Measurements from ENCODE around the gene COPZ2.

The COPZ2 gene

DNA sequence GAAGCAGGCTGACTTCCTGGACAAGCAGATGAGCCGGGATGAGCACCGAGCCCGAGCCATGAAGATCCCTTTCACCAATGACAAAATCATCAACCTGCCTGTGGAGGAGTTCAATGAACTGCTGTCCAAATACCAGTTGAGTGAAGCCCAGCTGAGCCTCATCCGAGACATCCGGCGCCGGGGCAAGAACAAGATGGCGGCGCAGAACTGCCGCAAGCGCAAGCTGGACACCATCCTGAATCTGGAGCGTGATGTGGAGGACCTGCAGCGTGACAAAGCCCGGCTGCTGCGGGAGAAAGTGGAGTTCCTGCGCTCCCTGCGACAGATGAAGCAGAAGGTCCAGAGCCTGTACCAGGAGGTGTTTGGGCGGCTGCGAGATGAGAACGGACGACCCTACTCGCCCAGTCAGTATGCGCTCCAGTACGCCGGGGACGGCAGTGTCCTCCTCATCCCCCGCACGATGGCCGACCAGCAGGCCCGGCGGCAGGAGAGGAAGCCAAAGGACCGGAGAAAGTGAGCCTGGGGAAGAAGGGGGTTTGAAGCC lies 21.6 kb upstream of the COPZ2 start:
- Histone ChIP-seq H3K27ac (ENCODE audit: low read depth, low read length) (no peak overlapping the region), H3K23ac (ENCODE audit: low read length) (no peak overlapping the region), H2BK15ac (replicated peaks; ENCODE audit: low read depth) (no peak overlapping the region), H3K56ac (ENCODE audit: low read length) (no peak overlapping the region), H3K9ac (ENCODE audit: low read length) (no peak overlapping the region), H3K27me3 (ENCODE audit: insufficient read depth, low read length, poor library complexity) (no peaks in the 10 kb centered on the region), H2BK120ac (ENCODE audit: low read depth, low read length) (no peak overlapping the region), H3K79me2 (ENCODE audit: control insufficient read depth, insufficient read depth, low read length) (peaks cover 50% of the 10 kb centered on the region), H3K18ac (ENCODE audit: low read length) (no peak overlapping the region), H3K4me1 (ENCODE audit: control insufficient read depth, low read depth, low read length) (peaks cover 8% of the 10 kb centered on the region), H3K4ac (ENCODE audit: low read depth, low read length) (no peak overlapping the region), H3K36me3 (ENCODE audit: control insufficient read depth, insufficient read depth, low read length) (peaks cover 32% of the 10 kb centered on the region), H4K8ac (ENCODE audit: low read depth, low read length) (no peak overlapping the region), H3K79me1 (ENCODE audit: low read length) (peaks cover 31% of the 10 kb centered on the region), H2BK5ac (ENCODE audit: low read length) (no peak overlapping the region), H3K4me2 (ENCODE audit: low read length) (no peak overlapping the region), H4K5ac (ENCODE audit: low read length) (no peak overlapping the region), H3K4me3 (ENCODE audit: low read length) (no peak overlapping the region), H2AK5ac (ENCODE audit: low read length) (no peak overlapping the region)
- WGBS (ENCODE audit: extremely low coverage, insufficient coverage, low lambda C conversion rate) = no CpG with 5 or more reads among the region's 32 CpGs
- DNase-seq = no peak

GRCh38 chr17:48058393-48059124 lies 21.0 kb upstream of the COPZ2 start:
- H3K4me1 ChIP-seq (ENCODE audit: control insufficient read depth, low read depth, low read length) = peaks cover 8% of the 10 kb centered on the region
- H3K36me3 ChIP-seq (ENCODE audit: control insufficient read depth, insufficient read depth, low read length) = peaks cover 32% of the 10 kb centered on the region
- no peak overlapping the region for H3K4ac ChIP-seq (ENCODE audit: low read depth, low read length)
- H3K23ac ChIP-seq (ENCODE audit: low read length) = no peak overlapping the region
- peaks cover 53% of the 10 kb centered on the region for H3K79me2 ChIP-seq (ENCODE audit: control insufficient read depth, insufficient read depth, low read length)
- H2BK120ac ChIP-seq (ENCODE audit: low read depth, low read length) = no peak overlapping the region
- H3K18ac ChIP-seq (ENCODE audit: low read length) = no peak overlapping the region
- no peak for DNase-seq
- no peaks in the 10 kb centered on the region for H3K27me3 ChIP-seq (ENCODE audit: insufficient read depth, low read length, poor library complexity)
- H4K8ac ChIP-seq (ENCODE audit: low read depth, low read length) = no peak overlapping the region
- H4K5ac ChIP-seq (ENCODE audit: low read length) = no peak overlapping the region
- H2BK5ac ChIP-seq (ENCODE audit: low read length) = no peak overlapping the region
- H3K56ac ChIP-seq (ENCODE audit: low read length) = no peak overlapping the region
- no peak overlapping the region for H3K4me3 ChIP-seq (ENCODE audit: low read length)
- H3K4me2 ChIP-seq (ENCODE audit: low read length) = no peak overlapping the region
- H3K79me1 ChIP-seq (ENCODE audit: low read length) = peaks cover 31% of the 10 kb centered on the region
- no peak overlapping the region for H2AK5ac ChIP-seq (ENCODE audit: low read length)
- no peak overlapping the region for H3K27ac ChIP-seq (ENCODE audit: low read depth, low read length)
- WGBS (ENCODE audit: extremely low coverage, insufficient coverage, low lambda C conversion rate) = no CpG with 5 or more reads among the region's 11 CpGs
- H3K9ac ChIP-seq (ENCODE audit: low read length) = no peak overlapping the region
- H2BK15ac ChIP-seq (replicated peaks; ENCODE audit: low read depth) = no peak overlapping the region

- Histone ChIP-seq H3K23ac (ENCODE audit: low read length) (no peak overlapping the region), H2BK5ac (ENCODE audit: low read length) (no peak overlapping the region), H3K36me3 (ENCODE audit: control insufficient read depth, insufficient read depth, low read length) (peaks cover 32% of the 10 kb centered on the region)
Observed at GRCh38 chr17:48057626-48058025, 20.0 kb upstream of the COPZ2 start.

DNA sequence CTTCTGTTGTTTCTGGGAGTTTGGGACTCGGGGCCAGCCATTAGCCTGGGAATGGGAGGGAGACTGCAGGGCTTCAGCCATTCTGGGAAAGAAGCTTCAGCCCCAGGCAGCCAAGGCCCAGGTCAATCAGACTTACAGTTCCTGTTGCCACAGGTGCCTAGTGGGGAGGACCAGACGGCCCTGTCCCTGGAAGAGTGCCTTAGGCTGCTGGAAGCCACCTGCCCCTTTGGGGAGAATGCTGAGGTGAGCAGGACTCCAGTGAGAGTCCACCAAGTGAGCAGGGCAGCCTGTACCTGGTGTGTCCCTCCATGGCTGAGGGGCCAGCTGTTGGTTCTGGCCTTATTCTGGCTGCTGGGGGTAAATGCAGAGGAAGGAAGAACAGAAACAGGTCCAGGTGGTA lies 19.3 kb upstream of the COPZ2 start:
- peaks cover 31% of the 10 kb centered on the region for H3K36me3 ChIP-seq (ENCODE audit: control insufficient read depth, insufficient read depth, low read length)
- H3K56ac ChIP-seq (ENCODE audit: low read length) = peak overlapping the region; percentile 85
- H3K79me2 ChIP-seq (ENCODE audit: control insufficient read depth, insufficient read depth, low read length) = peaks cover 69% of the 10 kb centered on the region
- H2BK120ac ChIP-seq (ENCODE audit: low read depth, low read length) = no peak overlapping the region
- no peak overlapping the region for H3K23ac ChIP-seq (ENCODE audit: low read length)
- H2BK15ac ChIP-seq (replicated peaks; ENCODE audit: low read depth) = no peak overlapping the region
- H2BK5ac ChIP-seq (ENCODE audit: low read length) = no peak overlapping the region
- no peaks in the 10 kb centered on the region for H3K27me3 ChIP-seq (ENCODE audit: insufficient read depth, low read length, poor library complexity)
- no peak overlapping the region for H3K4me3 ChIP-seq (ENCODE audit: low read length)
- no CpG with 5 or more reads among the region's 2 CpGs for WGBS (ENCODE audit: extremely low coverage, insufficient coverage, low lambda C conversion rate)
- H3K9ac ChIP-seq (ENCODE audit: low read length) = peak overlapping the region; percentile 67
- no peak overlapping the region for H3K4me2 ChIP-seq (ENCODE audit: low read length)
- no peak overlapping the region for H4K8ac ChIP-seq (ENCODE audit: low read depth, low read length)
- no peak overlapping the region for H3K4ac ChIP-seq (ENCODE audit: low read depth, low read length)
- peaks cover 15% of the 10 kb centered on the region for H3K4me1 ChIP-seq (ENCODE audit: control insufficient read depth, low read depth, low read length)
- H4K5ac ChIP-seq (ENCODE audit: low read length) = no peak overlapping the region
- no peak overlapping the region for H2AK5ac ChIP-seq (ENCODE audit: low read length)
- H3K18ac ChIP-seq (ENCODE audit: low read length) = no peak overlapping the region
- DNase-seq = no peak
- peaks cover 40% of the 10 kb centered on the region for H3K79me1 ChIP-seq (ENCODE audit: low read length)
- H3K27ac ChIP-seq (ENCODE audit: low read depth, low read length) = peak overlapping the region; percentile 18

More at GRCh38 chr17:48057626-48058025, 20.0 kb upstream of the COPZ2 start:
- H4K5ac ChIP-seq (ENCODE audit: low read length) = no peak overlapping the region
- H3K27me3 ChIP-seq (ENCODE audit: insufficient read depth, low read length, poor library complexity) = no peaks in the 10 kb centered on the region
- H4K8ac ChIP-seq (ENCODE audit: low read depth, low read length) = no peak overlapping the region
- H3K4me2 ChIP-seq (ENCODE audit: low read length) = no peak overlapping the region
- H3K18ac ChIP-seq (ENCODE audit: low read length) = no peak overlapping the region
- H2BK15ac ChIP-seq (replicated peaks; ENCODE audit: low read depth) = no peak overlapping the region
- no peak overlapping the region for H3K9ac ChIP-seq (ENCODE audit: low read length)
- no peak overlapping the region for H3K4me3 ChIP-seq (ENCODE audit: low read length)
- DNase-seq = no peak
- H3K4me1 ChIP-seq (ENCODE audit: control insufficient read depth, low read depth, low read length) = peaks cover 13% of the 10 kb centered on the region
- no peak overlapping the region for H3K56ac ChIP-seq (ENCODE audit: low read length)
- H3K4ac ChIP-seq (ENCODE audit: low read depth, low read length) = no peak overlapping the region
- H3K79me2 ChIP-seq (ENCODE audit: control insufficient read depth, insufficient read depth, low read length) = peaks cover 61% of the 10 kb centered on the region
- H2BK120ac ChIP-seq (ENCODE audit: low read depth, low read length) = no peak overlapping the region
- H3K27ac ChIP-seq (ENCODE audit: low read depth, low read length) = no peak overlapping the region
- no CpG with 5 or more reads among the region's 4 CpGs for WGBS (ENCODE audit: extremely low coverage, insufficient coverage, low lambda C conversion rate)
- peaks cover 35% of the 10 kb centered on the region for H3K79me1 ChIP-seq (ENCODE audit: low read length)
- H2AK5ac ChIP-seq (ENCODE audit: low read length) = no peak overlapping the region

- Histone ChIP-seq H3K27me3 (ENCODE audit: insufficient read depth, low read length, poor library complexity) (no peaks in the 10 kb centered on the region), H3K27ac (ENCODE audit: low read depth, low read length) (peak overlapping the region; percentile 53), H3K4ac (ENCODE audit: low read depth, low read length) (peak overlapping the region; percentile 61), H3K23ac (ENCODE audit: low read length) (peak overlapping the region; percentile 83), H2BK15ac (replicated peaks; ENCODE audit: low read depth) (no peak overlapping the region), H3K4me3 (ENCODE audit: low read length) (no peak overlapping the region), H3K4me1 (ENCODE audit: control insufficient read depth, low read depth, low read length) (peaks cover 18% of the 10 kb centered on the region), H3K79me1 (ENCODE audit: low read length) (peaks cover 41% of the 10 kb centered on the region), H4K8ac (ENCODE audit: low read depth, low read length) (no peak overlapping the region), H3K4me2 (ENCODE audit: low read length) (peak overlapping the region; percentile 31), H3K56ac (ENCODE audit: low read length) (peak overlapping the region; percentile 85), H3K18ac (ENCODE audit: low read length) (peak overlapping the region; percentile 62), H3K79me2 (ENCODE audit: control insufficient read depth, insufficient read depth, low read length) (peaks cover 75% of the 10 kb centered on the region), H2AK5ac (ENCODE audit: low read length) (no peak overlapping the region), H3K9ac (ENCODE audit: low read length) (peak overlapping the region; percentile 67), H3K36me3 (ENCODE audit: control insufficient read depth, insufficient read depth, low read length) (peaks cover 33% of the 10 kb centered on the region), H2BK5ac (ENCODE audit: low read length) (peak overlapping the region; percentile 56), H2BK120ac (ENCODE audit: low read depth, low read length) (peak overlapping the region; percentile 5), H4K5ac (ENCODE audit: low read length) (peak overlapping the region; percentile 66)
- no peak for DNase-seq
- no CpG with 5 or more reads among the region's 10 CpGs for WGBS (ENCODE audit: extremely low coverage, insufficient coverage, low lambda C conversion rate)
Observed at GRCh38 chr17:48056246-48056745, 18.7 kb upstream of the COPZ2 start.

All from mesendoderm (in vitro differentiated cells).